ENCODE data around the gene CACNA1I. TPM values are rescaled to one million over a fixed set of nuclear protein-coding genes. Genes with fewer than 3 reads are reported as not detected.

The CACNA1I gene
- total and polyA plus RNA-seq, 2 donors (not counting 1 experiment from before 2014, with no cell fraction given) = 0.07 to 0.25 TPM

DNA sequence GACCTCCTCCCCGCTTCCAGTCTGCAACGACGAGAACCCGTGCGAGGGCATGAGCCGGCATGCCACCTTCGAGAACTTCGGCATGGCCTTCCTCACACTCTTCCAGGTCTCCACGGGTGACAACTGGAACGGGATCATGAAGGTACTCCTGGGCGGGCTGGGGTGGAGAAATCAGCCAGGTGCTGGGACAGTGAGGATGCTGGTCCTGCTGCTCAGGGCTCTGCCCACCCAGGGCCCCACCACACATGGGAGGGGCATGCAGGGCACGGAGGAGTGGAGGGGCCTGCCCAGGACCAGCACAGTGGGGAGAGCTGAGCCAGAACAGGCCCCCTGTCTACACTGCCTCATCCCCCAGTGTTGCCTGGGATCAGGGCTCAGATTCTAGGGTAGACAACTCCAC is 107.4 kb downstream of the CACNA1I start:
- CTCF ChIA-PET = no interaction called here
- DNase-seq = no peak

DNA sequence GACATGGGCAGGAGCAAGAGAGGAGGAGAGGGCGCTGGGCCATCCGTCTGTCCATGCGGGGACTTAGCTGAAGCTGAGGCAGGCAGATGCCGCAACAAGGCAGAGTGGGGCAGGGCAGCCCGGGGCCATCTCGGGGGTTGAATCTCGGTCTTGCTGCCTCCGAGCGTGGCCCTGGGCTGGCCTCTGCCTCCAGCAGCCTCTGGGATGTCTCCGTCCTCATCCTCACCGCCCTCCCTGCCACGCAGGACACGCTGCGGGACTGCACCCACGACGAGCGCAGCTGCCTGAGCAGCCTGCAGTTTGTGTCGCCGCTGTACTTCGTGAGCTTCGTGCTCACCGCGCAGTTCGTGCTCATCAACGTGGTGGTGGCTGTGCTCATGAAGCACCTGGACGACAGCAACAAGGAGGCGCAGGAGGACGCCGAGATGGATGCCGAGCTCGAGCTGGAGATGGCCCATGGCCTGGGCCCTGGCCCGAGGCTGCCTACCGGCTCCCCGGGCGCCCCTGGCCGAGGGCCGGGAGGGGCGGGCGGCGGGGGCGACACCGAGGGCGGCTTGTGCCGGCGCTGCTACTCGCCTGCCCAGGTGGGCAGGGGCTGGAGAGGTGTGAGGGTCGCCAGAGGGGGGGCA is 108.4 kb downstream of the CACNA1I start:
- Histone ChIP-seq H3K4me2 (replicated peaks; ENCODE audit: low read depth, low read length, poor library complexity, severe bottlenecking) (no peak overlapping the region), H3K27ac (ENCODE audit: low read length in 2 of 2) (no peak overlapping the region), H3K79me2 (ENCODE audit: control insufficient read depth, insufficient read depth, low read length) (no peaks in the 10 kb centered on the region), H2AFZ (ENCODE audit: insufficient read depth, low read depth, low read length, poor library complexity, severe bottlenecking) (no peak overlapping the region), H3K9ac (ENCODE audit: low read length) (no peak overlapping the region), H3K4me3 (ENCODE audit: control extremely low read depth in 1 of 5, extremely low read depth in 1 of 5, insufficient read depth in 1 of 5, low read depth in 2 of 5, low read length in 4 of 5) (no peak overlapping the region), H3K36me3 (replicated peaks in 1 of 2; ENCODE audit: control extremely low read depth in 1 of 2, control insufficient read depth in 1 of 2, extremely low read depth in 1 of 2, insufficient read depth in 2 of 2, low read length in 1 of 2) (no peaks in the 10 kb centered on the region), H4K20me1 (ENCODE audit: control insufficient read depth, insufficient read depth, low read length, poor library complexity, severe bottlenecking) (no peaks in the 10 kb centered on the region), H3K4me1 (ENCODE audit: control insufficient read depth in 2 of 2, insufficient read depth in 2 of 2, low read length in 2 of 2) (no peaks in the 10 kb centered on the region), H3K9me3 (ENCODE audit: control extremely low read depth in 1 of 3, control insufficient read depth in 2 of 3, insufficient read depth in 1 of 3, low read length in 2 of 3) (peaks cover 0 to 14% (median 0%) of the 10 kb centered on the region in 3 donors), H3K27me3 (replicated peaks in 1 of 4; ENCODE audit: control extremely low read depth in 1 of 4, control insufficient read depth in 3 of 4, insufficient read depth in 4 of 4, low read length in 3 of 4) (peaks cover 0 to 12% (median 0%) of the 10 kb centered on the region in 4 experiments)
- H3K27ac Mint-ChIP-seq = no peak overlapping the region
- no peaks in the 10 kb centered on the region for H3K9me3 Mint-ChIP-seq (ENCODE audit: insufficient read depth)
- no peak for DNase-seq
- H3K4me1 Mint-ChIP-seq = no peaks in the 10 kb centered on the region
- 91% methylated on average over 47 of the region's 47 CpGs for WGBS (ENCODE audit: insufficient coverage)
- TF ChIP-seq, protein P1, sequence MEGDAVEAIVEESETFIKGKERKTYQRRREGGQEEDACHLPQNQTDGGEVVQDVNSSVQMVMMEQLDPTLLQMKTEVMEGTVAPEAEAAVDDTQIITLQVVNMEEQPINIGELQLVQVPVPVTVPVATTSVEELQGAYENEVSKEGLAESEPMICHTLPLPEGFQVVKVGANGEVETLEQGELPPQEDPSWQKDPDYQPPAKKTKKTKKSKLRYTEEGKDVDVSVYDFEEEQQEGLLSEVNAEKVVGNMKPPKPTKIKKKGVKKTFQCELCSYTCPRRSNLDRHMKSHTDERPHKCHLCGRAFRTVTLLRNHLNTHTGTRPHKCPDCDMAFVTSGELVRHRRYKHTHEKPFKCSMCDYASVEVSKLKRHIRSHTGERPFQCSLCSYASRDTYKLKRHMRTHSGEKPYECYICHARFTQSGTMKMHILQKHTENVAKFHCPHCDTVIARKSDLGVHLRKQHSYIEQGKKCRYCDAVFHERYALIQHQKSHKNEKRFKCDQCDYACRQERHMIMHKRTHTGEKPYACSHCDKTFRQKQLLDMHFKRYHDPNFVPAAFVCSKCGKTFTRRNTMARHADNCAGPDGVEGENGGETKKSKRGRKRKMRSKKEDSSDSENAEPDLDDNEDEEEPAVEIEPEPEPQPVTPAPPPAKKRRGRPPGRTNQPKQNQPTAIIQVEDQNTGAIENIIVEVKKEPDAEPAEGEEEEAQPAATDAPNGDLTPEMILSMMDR (IDR thresholded peaks at IDR 0.05) = no peak
- no peak for TF ChIP-seq EZH2 (IDR thresholded peaks at IDR 0.05; ENCODE audit: borderline replicate concordance, insufficient read depth, low read depth, low read length, poor library complexity, severe bottlenecking)
- CTCF ChIA-PET = no interaction called here
- POLR2A ChIA-PET = no interaction called here
- H3K27me3 Mint-ChIP-seq = peaks cover 16% of the 10 kb centered on the region
- ATAC-seq (ENCODE audit: low read depth) = no peak
- H3K4me3 Mint-ChIP-seq = no peak overlapping the region
- intact Hi-C loops (cut with micrococcal nuclease) = no loop called here

More for the DNA sequence above, 107.4 kb downstream of the CACNA1I start:
- TF ChIP-seq EZH2 (IDR thresholded peaks at IDR 0.05; ENCODE audit: borderline replicate concordance, insufficient read depth, low read depth, low read length, poor library complexity, severe bottlenecking) = no peak
- TF ChIP-seq, protein P1 (IDR thresholded peaks at IDR 0.05) = no peak
- Histone ChIP-seq H3K36me3 (replicated peaks in 1 of 2; ENCODE audit: control extremely low read depth in 1 of 2, control insufficient read depth in 1 of 2, extremely low read depth in 1 of 2, insufficient read depth in 2 of 2, low read length in 1 of 2) (no peaks in the 10 kb centered on the region), H3K9ac (ENCODE audit: low read length) (no peak overlapping the region), H3K4me1 (ENCODE audit: control insufficient read depth in 2 of 2, insufficient read depth in 2 of 2, low read length in 2 of 2) (no peaks in the 10 kb centered on the region), H3K79me2 (ENCODE audit: control insufficient read depth, insufficient read depth, low read length) (no peaks in the 10 kb centered on the region), H3K27ac (ENCODE audit: low read length in 2 of 2) (no peak overlapping the region), H4K20me1 (ENCODE audit: control insufficient read depth, insufficient read depth, low read length, poor library complexity, severe bottlenecking) (no peaks in the 10 kb centered on the region), H2AFZ (ENCODE audit: insufficient read depth, low read depth, low read length, poor library complexity, severe bottlenecking) (no peak overlapping the region), H3K4me3 (ENCODE audit: control extremely low read depth in 1 of 5, extremely low read depth in 1 of 5, insufficient read depth in 1 of 5, low read depth in 2 of 5, low read length in 4 of 5) (no peak overlapping the region), H3K27me3 (replicated peaks in 1 of 4; ENCODE audit: control extremely low read depth in 1 of 4, control insufficient read depth in 3 of 4, insufficient read depth in 4 of 4, low read length in 3 of 4) (peaks cover 0 to 11% (median 0%) of the 10 kb centered on the region in 4 experiments), H3K9me3 (ENCODE audit: control extremely low read depth in 1 of 3, control insufficient read depth in 2 of 3, insufficient read depth in 1 of 3, low read length in 2 of 3) (peaks cover 0 to 19% (median 0%) of the 10 kb centered on the region in 3 donors), H3K4me2 (replicated peaks; ENCODE audit: low read depth, low read length, poor library complexity, severe bottlenecking) (no peak overlapping the region)
- Mint-ChIP-seq H3K4me3 (no peak overlapping the region), H3K9me3 (ENCODE audit: insufficient read depth) (peaks cover 3% of the 10 kb centered on the region), H3K27me3 (peaks cover 13% of the 10 kb centered on the region), H3K27ac (no peak overlapping the region), H3K4me1 (no peaks in the 10 kb centered on the region)
- ATAC-seq (ENCODE audit: low read depth) = no peak
- WGBS (ENCODE audit: insufficient coverage) = 94% methylated on average over 12 of the region's 12 CpGs
- POLR2A ChIA-PET = no interaction called here
- intact Hi-C loops (cut with micrococcal nuclease) = no loop called here

All from B cell (primary cell).